C4-2B (cell line): ENCODE results near the gene HHIPL1.

Experiments
- H3K27ac ChIP-seq: fragments of 450-650 bp; 2 replicates; pipeline ENCODE4 v1.5.1; 2017
- CTCF ChIP-seq: fragments of 450-650 bp; conservative IDR thresholded peaks from 2 replicates; pipeline ENCODE4 v1.5.1; 2017; ENCODE audit warnings: mild to moderate bottlenecking
- ZFX ChIP-seq: fragments of 450-650 bp; IDR thresholded peaks from 2 replicates; pipeline ENCODE4 v1.6.1; 2017

Gene HHIPL1

GRCh38 chr14:99674064-99674650 is 29.2 kb downstream of the HHIPL1 start:
- H3K27ac ChIP-seq, result no peak overlapping the region
- TF ChIP-seq ZFX (no peak), CTCF (no peak)

- no peak overlapping the region for H3K27ac ChIP-seq
Observed at GRCh38 chr14:99674776-99675381, 29.9 kb downstream of the HHIPL1 start.

DNA sequence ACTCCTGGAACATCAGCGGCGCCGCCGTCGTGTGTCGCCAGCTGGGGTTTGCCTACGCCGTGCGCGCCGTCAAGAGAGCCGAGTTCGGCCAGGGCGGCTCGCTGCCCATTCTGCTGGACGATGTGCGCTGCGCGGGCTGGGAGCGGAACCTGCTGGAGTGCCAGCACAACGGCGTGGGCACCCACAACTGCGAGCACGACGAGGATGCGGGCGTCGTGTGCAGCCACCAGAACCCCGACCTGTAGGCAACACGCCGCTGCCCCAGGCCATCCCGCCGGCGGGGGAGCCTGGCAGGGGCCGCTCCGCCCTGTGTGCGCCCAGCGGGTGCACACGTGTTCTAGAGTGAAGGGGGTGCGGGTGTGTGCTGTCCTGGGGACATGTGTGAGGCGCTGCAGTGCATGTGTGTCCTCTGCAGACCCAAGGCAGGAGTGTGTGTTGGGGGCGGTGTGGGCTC is 30.5 kb downstream of the HHIPL1 start:
- no peak overlapping the region for H3K27ac ChIP-seq
- TF ChIP-seq CTCF (no peak), ZFX (no peak)

More at GRCh38 chr14:99674776-99675381, 29.9 kb downstream of the HHIPL1 start:
- no peak for TF ChIP-seq CTCF
- TF ChIP-seq ZFX, result no peak

GRCh38 chr14:99675951-99676350 is 31.0 kb downstream of the HHIPL1 start:
- no peak overlapping the region for H3K27ac ChIP-seq
- TF ChIP-seq ZFX (no peak), CTCF (no peak)

- H3K27ac ChIP-seq, result no peak overlapping the region
- TF ChIP-seq CTCF, result no peak
Observed at GRCh38 chr14:99676657-99677056, 31.7 kb downstream of the HHIPL1 start.

GRCh38 chr14:99677231-99678140 is 32.6 kb downstream of the HHIPL1 start:
- H3K27ac ChIP-seq, result no peak overlapping the region
- TF ChIP-seq ZFX (no peak), CTCF (no peak)

- H3K27ac ChIP-seq, result no peak overlapping the region
- TF ChIP-seq ZFX, result no peak
- TF ChIP-seq CTCF, result no peak
Observed at GRCh38 chr14:99678198-99678597, 33.3 kb downstream of the HHIPL1 start.
